ENCODE data around the gene GLYATL1. TPM values are rescaled to one million over a fixed set of nuclear protein-coding genes. Genes with fewer than 3 reads are reported as not detected.
A peak's percentile ranks its signal among the peaks of the same experiment; 100 is the strongest.

GLYATL1 gene
- total and polyA plus RNA-seq, 2 of the 13 experiments (the other 11 are each of a cell fraction or from before 2014, with no cell fraction given): 0.17 TPM; not detected in 1

- TF ChIP-seq ZNF724P (CRISPR knock-in tag; IDR thresholded peaks at IDR 0.05; ENCODE audit: borderline replicate concordance): no peak
- TF ChIP-seq CHD4 (IDR thresholded peaks at IDR 0.05; ENCODE audit: borderline replicate concordance, low read length): no peak
- TF ChIP-seq PRMT3 (CRISPR knock-in tag; IDR thresholded peaks at IDR 0.05; ENCODE audit: borderline replicate concordance, low read depth): no peak
- TF ChIP-seq ZFP36 (IDR thresholded peaks at IDR 0.05; ENCODE audit: borderline replicate concordance, low read depth, low read length, partially characterized antibody): peak; percentile 85
- TF ChIP-seq ZFYVE20 (CRISPR knock-in tag; IDR thresholded peaks at IDR 0.05; ENCODE audit: borderline replicate concordance, low read depth): no peak
- TF ChIP-seq GRHL1 (CRISPR knock-in tag; conservative IDR thresholded peaks at IDR 0.05): no peak
- no peak for TF ChIP-seq TFAP4 (IDR thresholded peaks at IDR 0.05; ENCODE audit: borderline replicate concordance, low read depth)
- TF ChIP-seq ZNF124 (CRISPR knock-in tag; IDR thresholded peaks at IDR 0.05): no peak
- no peak for TF ChIP-seq ZNF335 (CRISPR knock-in tag; IDR thresholded peaks at IDR 0.05)
- TF ChIP-seq CREM (IDR thresholded peaks at IDR 0.05): no peak
- TF ChIP-seq CREM (CRISPR knock-in tag; IDR thresholded peaks at IDR 0.05): no peak
- peak; percentile 60 for TF ChIP-seq PAXIP1 (CRISPR knock-in tag; conservative IDR thresholded peaks at IDR 0.05)
- 0 out of 2 replicates have a peak, but pooled peaks have one; percentile 30 for TF ChIP-seq NFKBIZ (CRISPR knock-in tag; IDR thresholded peaks at IDR 0.05)
- no peak for TF ChIP-seq DRAP1 (CRISPR knock-in tag; IDR thresholded peaks at IDR 0.05)
- TF ChIP-seq XBP1 (CRISPR knock-in tag; IDR thresholded peaks at IDR 0.05): no peak
- TF ChIP-seq GATAD1 (CRISPR knock-in tag; IDR thresholded peaks at IDR 0.05): no peak
- no peak for TF ChIP-seq TAF15 (IDR thresholded peaks at IDR 0.05; ENCODE audit: low read depth, low read length, poor library complexity, severe bottlenecking)
- no peak for TF ChIP-seq KLF6 (CRISPR knock-in tag; IDR thresholded peaks at IDR 0.05)
- TF ChIP-seq ZNF772 (CRISPR knock-in tag; IDR thresholded peaks at IDR 0.05): no peak
- no peak for TF ChIP-seq SIN3B (IDR thresholded peaks at IDR 0.05; ENCODE audit: low read length)
- no peak for TF ChIP-seq ZFP90 (CRISPR knock-in tag; IDR thresholded peaks at IDR 0.05; ENCODE audit: borderline replicate concordance)
- no peak for TF ChIP-seq KDM1A (CRISPR knock-in tag; IDR thresholded peaks at IDR 0.05)
- TF ChIP-seq KDM2A (CRISPR knock-in tag; IDR thresholded peaks at IDR 0.05; ENCODE audit: borderline replicate concordance, low read depth): no peak
- TF ChIP-seq KDM6A (CRISPR knock-in tag; IDR thresholded peaks at IDR 0.05; ENCODE audit: low read depth): no peak
- TF ChIP-seq SNAPC5 (CRISPR knock-in tag; IDR thresholded peaks at IDR 0.05; ENCODE audit: borderline replicate concordance): no peak
- no peak for TF ChIP-seq ZNF230 (CRISPR knock-in tag; IDR thresholded peaks at IDR 0.05)
- no peak for TF ChIP-seq TRIM24 (CRISPR knock-in tag; IDR thresholded peaks at IDR 0.05)
- TF ChIP-seq BRCA1 (CRISPR knock-in tag; IDR thresholded peaks at IDR 0.05): no peak
Measured at GRCh38 chr11:58926251-58926650, 13.0 kb upstream of the GLYATL1 start (continued).
